SK-N-SH treated with all-trans-retinoic acid at 6 μM for 48 hours (cell line): ENCODE data around the gene PLAA.

Experiments used
- ATAC-seq: fragments of 200-7000 bp; cut with Tn5 transposase; 3 replicates; pipeline ENCODE4 v1.9.1; 2020; ENCODE audit warnings: mild to moderate bottlenecking, moderate library complexity
- ARNTL ChIP-seq: fragments of 450-650 bp; formaldehyde crosslinking; IDR thresholded peaks from 2 replicates; pipeline ENCODE4 v1.5.0; 2020; ENCODE audit warnings: low read depth, mild to moderate bottlenecking, moderate library complexity, borderline replicate concordance
- BACH2 ChIP-seq: fragments of 250-450 bp; sonication (Bioruptor Pico); IDR thresholded peaks from 2 replicates; pipeline ENCODE4 v1.9.0; 2021; ENCODE audit warnings: mild to moderate bottlenecking, borderline replicate concordance
- CSDC2 ChIP-seq: fragments of 250-450 bp; sonication (Bioruptor Pico); IDR thresholded peaks from 2 replicates; pipeline ENCODE4 v1.5.0; 2020; ENCODE audit warnings: mild to moderate bottlenecking, moderate library complexity
- ESRRG ChIP-seq: fragments of 250-450 bp; sonication (Bioruptor Pico); IDR thresholded peaks from 2 replicates; pipeline ENCODE4 v1.6.1; 2021; ENCODE audit warnings: mild to moderate bottlenecking
- GLIS3 ChIP-seq: fragments of 250-450 bp; sonication (Bioruptor Pico); IDR thresholded peaks from 2 replicates; pipeline ENCODE4 v1.5.0; 2020; ENCODE audit warnings: mild to moderate bottlenecking, moderate library complexity
- ISL1 ChIP-seq: fragments of 250-450 bp; sonication (Bioruptor Pico); IDR thresholded peaks from 2 replicates; pipeline ENCODE4 v2.1.2; 2022; ENCODE audit warnings: mild to moderate bottlenecking, moderate library complexity
- OSR1 ChIP-seq: fragments of 250-450 bp; sonication (Bioruptor Pico); IDR thresholded peaks from 2 replicates; pipeline ENCODE4 v1.8.0; 2022; ENCODE audit warnings: moderate library complexity, mild to moderate bottlenecking, inconsistent platforms
- PATZ1 ChIP-seq: fragments of 250-450 bp; sonication (Bioruptor Pico); IDR thresholded peaks from 2 replicates; pipeline ENCODE4 v1.8.0; 2020; ENCODE audit warnings: mild to moderate bottlenecking, moderate library complexity, borderline replicate concordance
- POU6F1 ChIP-seq: fragments of 250-450 bp; sonication (Bioruptor Pico); IDR thresholded peaks from 2 replicates; pipeline ENCODE4 v1.8.0; 2021; ENCODE audit warnings: low read depth, mild to moderate bottlenecking, moderate library complexity, borderline replicate concordance
- PPARA ChIP-seq: fragments of 250-450 bp; sonication (Bioruptor Pico); IDR thresholded peaks from 2 replicates; pipeline ENCODE4 v1.5.0; 2020; ENCODE audit warnings: mild to moderate bottlenecking, borderline replicate concordance
- RARB ChIP-seq: fragments of 250-450 bp; sonication (Bioruptor Pico); IDR thresholded peaks from 2 replicates; pipeline ENCODE4 v1.8.0; 2021; ENCODE audit warnings: mild to moderate bottlenecking, moderate library complexity
- SNAI2 ChIP-seq: fragments of 250-450 bp; sonication (Bioruptor Pico); IDR thresholded peaks from 2 replicates; pipeline ENCODE4 v1.5.0; 2020; ENCODE audit warnings: mild to moderate bottlenecking, moderate library complexity
- TCF4 ChIP-seq: fragments of 250-450 bp; sonication (Bioruptor Pico); IDR thresholded peaks from 2 replicates; pipeline ENCODE4 v1.8.0; 2021; ENCODE audit warnings: mild to moderate bottlenecking, moderate library complexity, borderline replicate concordance
- TOX ChIP-seq: fragments of 250-450 bp; sonication (Bioruptor Pico); IDR thresholded peaks from 2 replicates; pipeline ENCODE4 v1.8.0; 2021; ENCODE audit warnings: mild to moderate bottlenecking, moderate library complexity, borderline replicate concordance
- ZFP3 ChIP-seq: fragments of 250-450 bp; sonication (Bioruptor Pico); IDR thresholded peaks from 2 replicates; pipeline ENCODE4 v1.5.0; 2020; ENCODE audit warnings: mild to moderate bottlenecking, moderate library complexity
- ZFP30 ChIP-seq: fragments of 450-650 bp; formaldehyde crosslinking; IDR thresholded peaks from 2 replicates; pipeline ENCODE4 v1.5.0; 2022; ENCODE audit warnings: mild to moderate bottlenecking, moderate library complexity
- ZNF565 ChIP-seq: fragments of 450-650 bp; formaldehyde crosslinking; conservative IDR thresholded peaks from 2 replicates; pipeline ENCODE4 v1.5.0; 2020; ENCODE audit warnings: low read depth, mild to moderate bottlenecking, moderate library complexity
- ZNF70 ChIP-seq: fragments of 450-650 bp; formaldehyde crosslinking; IDR thresholded peaks from 2 replicates; pipeline ENCODE4 v1.5.0; 2020; ENCODE audit warnings: mild to moderate bottlenecking, moderate library complexity
- ZNF8 ChIP-seq: fragments of 450-650 bp; formaldehyde crosslinking; IDR thresholded peaks from 2 replicates; pipeline ENCODE4 v1.5.0; 2020; ENCODE audit warnings: mild to moderate bottlenecking, moderate library complexity
- TF ChIP-seq, protein P1 (sequence below): fragments of 250-450 bp; sonication (Bioruptor Pico); IDR thresholded peaks from 2 replicates; pipeline ENCODE4 v1.5.1; 2021; ENCODE audit warnings: mild to moderate bottlenecking, moderate library complexity
- TF ChIP-seq, protein P2 (sequence below): fragments of 250-450 bp; sonication (Bioruptor Pico); IDR thresholded peaks from 2 replicates; pipeline ENCODE4 v1.5.1; 2020; ENCODE audit warnings: low read depth, mild to moderate bottlenecking, moderate library complexity

The PLAA gene

GRCh38 chr9:26937816-26938371 lies 9.1 kb downstream of the PLAA start:
- no peak for ATAC-seq

DNA sequence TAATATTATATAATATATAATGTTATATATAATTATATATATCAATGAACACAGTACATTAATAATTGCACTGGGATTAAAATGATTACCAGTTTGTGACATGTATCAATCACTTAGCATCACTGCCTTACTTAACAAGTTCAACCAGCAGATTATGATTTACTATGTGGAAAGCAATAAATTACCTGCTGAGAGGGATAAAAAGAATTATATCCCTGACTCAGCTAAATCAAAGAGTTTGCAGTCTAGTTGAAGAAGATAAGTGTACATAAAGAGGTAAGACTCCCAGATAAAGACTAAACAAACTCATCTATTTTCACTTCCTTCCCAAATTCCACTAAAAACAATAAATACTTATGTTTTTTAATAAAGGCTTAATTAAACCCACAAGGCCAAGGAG lies 11.2 kb downstream of the PLAA start:
- ATAC-seq = no peak
- no peak for TF ChIP-seq GLIS3
- TF ChIP-seq ZNF565 (CRISPR knock-in tag) = no peak
- TF ChIP-seq ZNF8 = no peak
- TF ChIP-seq ZNF70 (CRISPR knock-in tag) = no peak
- TF ChIP-seq SNAI2 (CRISPR knock-in tag) = no peak
- TF ChIP-seq ESRRG (CRISPR knock-in tag) = no peak
- TF ChIP-seq ZFP30 (CRISPR knock-in tag) = no peak
- TF ChIP-seq BACH2 = no peak
- no peak for TF ChIP-seq CSDC2 (CRISPR knock-in tag)
- TF ChIP-seq PPARA (CRISPR knock-in tag) = no peak
- TF ChIP-seq ISL1 (CRISPR knock-in tag) = no peak
- no peak for TF ChIP-seq PATZ1
- no peak for TF ChIP-seq ARNTL (CRISPR knock-in tag)
- TF ChIP-seq, protein P1, sequence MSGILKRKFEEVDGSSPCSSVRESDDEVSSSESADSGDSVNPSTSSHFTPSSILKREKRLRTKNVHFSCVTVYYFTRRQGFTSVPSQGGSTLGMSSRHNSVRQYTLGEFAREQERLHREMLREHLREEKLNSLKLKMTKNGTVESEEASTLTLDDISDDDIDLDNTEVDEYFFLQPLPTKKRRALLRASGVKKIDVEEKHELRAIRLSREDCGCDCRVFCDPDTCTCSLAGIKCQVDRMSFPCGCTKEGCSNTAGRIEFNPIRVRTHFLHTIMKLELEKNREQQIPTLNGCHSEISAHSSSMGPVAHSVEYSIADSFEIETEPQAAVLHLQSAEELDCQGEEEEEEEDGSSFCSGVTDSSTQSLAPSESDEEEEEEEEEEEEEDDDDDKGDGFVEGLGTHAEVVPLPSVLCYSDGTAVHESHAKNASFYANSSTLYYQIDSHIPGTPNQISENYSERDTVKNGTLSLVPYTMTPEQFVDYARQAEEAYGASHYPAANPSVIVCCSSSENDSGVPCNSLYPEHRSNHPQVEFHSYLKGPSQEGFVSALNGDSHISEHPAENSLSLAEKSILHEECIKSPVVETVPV (CRISPR knock-in tag) = no peak
- no peak for TF ChIP-seq ZFP3 (CRISPR knock-in tag)
- no peak for TF ChIP-seq RARB (CRISPR knock-in tag)
- no peak for TF ChIP-seq POU6F1 (CRISPR knock-in tag)
- TF ChIP-seq, protein P2, sequence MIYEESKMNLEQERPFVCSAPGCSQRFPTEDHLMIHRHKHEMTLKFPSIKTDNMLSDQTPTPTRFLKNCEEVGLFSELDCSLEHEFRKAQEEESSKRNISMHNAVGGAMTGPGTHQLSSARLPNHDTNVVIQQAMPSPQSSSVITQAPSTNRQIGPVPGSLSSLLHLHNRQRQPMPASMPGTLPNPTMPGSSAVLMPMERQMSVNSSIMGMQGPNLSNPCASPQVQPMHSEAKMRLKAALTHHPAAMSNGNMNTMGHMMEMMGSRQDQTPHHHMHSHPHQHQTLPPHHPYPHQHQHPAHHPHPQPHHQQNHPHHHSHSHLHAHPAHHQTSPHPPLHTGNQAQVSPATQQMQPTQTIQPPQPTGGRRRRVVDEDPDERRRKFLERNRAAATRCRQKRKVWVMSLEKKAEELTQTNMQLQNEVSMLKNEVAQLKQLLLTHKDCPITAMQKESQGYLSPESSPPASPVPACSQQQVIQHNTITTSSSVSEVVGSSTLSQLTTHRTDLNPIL (CRISPR knock-in tag) = no peak

More at GRCh38 chr9:26937816-26938371, 9.1 kb downstream of the PLAA start:
- TF ChIP-seq ZNF70 (CRISPR knock-in tag) (no peak), ISL1 (CRISPR knock-in tag) (no peak), TCF4 (CRISPR knock-in tag) (no peak), CSDC2 (CRISPR knock-in tag) (no peak), OSR1 (CRISPR knock-in tag) (no peak)
- TF ChIP-seq, protein P1 (CRISPR knock-in tag) = no peak
- TF ChIP-seq, protein P2 (CRISPR knock-in tag) = no peak
- TF ChIP-seq, all 23 proteins: peak for 0

DNA sequence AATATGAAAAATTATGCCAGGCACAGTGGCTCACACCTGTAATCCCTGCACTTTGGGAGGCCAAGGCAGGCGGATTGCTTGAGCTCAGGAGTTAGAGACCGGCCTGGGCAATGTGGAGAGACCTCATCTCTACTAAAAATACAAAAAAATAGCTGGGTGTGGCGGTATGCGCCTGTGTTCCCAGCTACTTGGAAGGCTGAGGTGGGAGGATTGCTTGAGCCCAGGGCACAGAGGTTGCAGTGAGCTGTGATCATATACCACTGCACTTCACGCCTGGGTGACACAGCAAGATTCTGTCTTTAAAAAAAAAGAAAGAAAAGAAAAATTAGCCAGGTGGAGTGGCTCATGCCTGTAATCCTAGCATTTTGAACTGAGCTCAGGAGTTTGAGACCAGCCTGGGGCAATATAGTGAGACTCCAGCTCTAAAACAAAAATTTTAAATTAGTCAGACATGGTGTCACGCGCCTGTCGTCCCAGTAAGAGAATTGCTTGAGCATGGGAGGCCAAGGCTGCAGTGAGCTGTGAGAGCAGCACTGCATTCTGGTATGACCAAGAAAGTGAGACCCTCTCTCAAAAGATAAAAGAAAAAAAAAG lies 18.0 kb downstream of the PLAA start:
- ATAC-seq = no peak
- TF ChIP-seq RARB (CRISPR knock-in tag) (no peak), OSR1 (CRISPR knock-in tag) (no peak), ZNF8 (no peak), ZFP30 (CRISPR knock-in tag) (no peak), CSDC2 (CRISPR knock-in tag) (no peak), TCF4 (CRISPR knock-in tag) (no peak), GLIS3 (no peak), BACH2 (no peak), TOX (no peak), SNAI2 (CRISPR knock-in tag) (no peak), ZFP3 (CRISPR knock-in tag) (no peak), POU6F1 (CRISPR knock-in tag) (no peak), ZNF565 (CRISPR knock-in tag) (no peak), PPARA (CRISPR knock-in tag) (no peak)
- TF ChIP-seq, protein P2 (CRISPR knock-in tag) = no peak
